K562 (cell line): ENCODE data around the gene CAPZA1. TPM values are rescaled to one million over a fixed set of nuclear protein-coding genes. Genes with fewer than 3 reads are reported as not detected.

Experiments
- ARID1B ChIP-seq: fragments of 450-650 bp; IDR thresholded peaks from 2 replicates; pipeline ENCODE4 v1.6.1; 2016; ENCODE audit warnings: antibody characterized with exemption, mild to moderate bottlenecking, inconsistent platforms
- CHCHD3 ChIP-seq: fragments of 250-450 bp; sonication (Bioruptor Pico); IDR thresholded peaks from 2 replicates; pipeline ENCODE4 v2.1.2; 2022; ENCODE audit warnings: mild to moderate bottlenecking
- CTBP1 ChIP-seq: fragments of 450-650 bp; IDR thresholded peaks from 2 replicates; pipeline ENCODE4 v1.6.1; 2016; ENCODE audit warnings: borderline replicate concordance
- DNMT1 ChIP-seq: fragments of 450-650 bp; IDR thresholded peaks from 2 replicates; pipeline ENCODE4 v1.6.1; 2016; ENCODE audit warnings: antibody characterized with exemption, mild to moderate bottlenecking
- EGR1 ChIP-seq: fragments of 450-650 bp; conservative IDR thresholded peaks from 2 replicates; pipeline ENCODE4 v1.6.1; 2017; ENCODE audit warnings: mild to moderate bottlenecking
- EP300 ChIP-seq: IDR thresholded peaks from 2 replicates; pipeline ENCODE4 v1.6.1; 2012; ENCODE audit warnings: low read length, improper control_type of control experiment
- ESRRA ChIP-seq: fragments of 450-650 bp; IDR thresholded peaks from 2 replicates; pipeline ENCODE4 v1.6.1; 2014; ENCODE audit warnings: low read depth, mild to moderate bottlenecking, moderate library complexity, borderline replicate concordance
- FOXJ3 ChIP-seq: sonication (generic); formaldehyde crosslinking; IDR thresholded peaks from 2 replicates; pipeline ENCODE4 v1.4.0; 2020; ENCODE audit warnings: mild to moderate bottlenecking, missing genetic modification reagents
- FOXK2 ChIP-seq, 2 experiments: fragments of 450-650 bp; IDR thresholded peaks in 1 of 2; conservative IDR thresholded peaks in 1 of 2; 2 replicates each; pipeline ENCODE4 v1.6.1; 2016; ENCODE audit warnings: low read depth in 2 of 2, mild to moderate bottlenecking in 1 of 2
- HDAC1 ChIP-seq, 2 experiments: fragments of 450-650 bp; IDR thresholded peaks; 2 replicates each; pipeline ENCODE4 v1.6.1; 2016 to 2017; ENCODE audit warnings: inconsistent platforms in 1 of 2, mild to moderate bottlenecking in 1 of 2, moderate library complexity in 1 of 2
- HDGF ChIP-seq: fragments of 450-650 bp; IDR thresholded peaks from 2 replicates; pipeline ENCODE4 v1.6.1; 2016
- ILK ChIP-seq: fragments of 450-650 bp; IDR thresholded peaks from 2 replicates; pipeline ENCODE4 v1.6.1; 2016; ENCODE audit warnings: missing genetic modification characterization, low read depth, mild to moderate bottlenecking, missing compliant biosample characterization, moderate library complexity, borderline replicate concordance
- KDM5B ChIP-seq: fragments of 200-600 bp; sonication (generic); IDR thresholded peaks from 2 replicates; pipeline ENCODE4 v1.6.1; 2012; ENCODE audit warnings: low read depth, mild to moderate bottlenecking, moderate library complexity, low read length, control low read depth, inconsistent platforms; ENCODE audit not compliant: insufficient replicate concordance
- NRF1 ChIP-seq, 2 experiments: fragments of 450-650 bp; IDR thresholded peaks in 1 of 2; conservative IDR thresholded peaks in 1 of 2; 2 replicates each; pipeline ENCODE4 v1.6.1; 2014; ENCODE audit warnings: mild to moderate bottlenecking in 2 of 2
- PML ChIP-seq: IDR thresholded peaks from 2 replicates; pipeline ENCODE4 v1.6.1; 2012; ENCODE audit warnings: low read length, inconsistent platforms
- RBM25 ChIP-seq: fragments of 200-400 bp; formaldehyde crosslinking; IDR thresholded peaks from 2 replicates; pipeline ENCODE4 v1.6.1; 2018; ENCODE audit warnings: low read length, low read depth, moderate library complexity; ENCODE audit not compliant: severe bottlenecking
- RBM39 ChIP-seq: fragments of 200-400 bp; formaldehyde crosslinking; optimal IDR thresholded peaks from 2 replicates; pipeline ENCODE3; 2018; ENCODE audit warnings: low read depth, low read length
- TFAP4 ChIP-seq: sonication (generic); formaldehyde crosslinking; IDR thresholded peaks from 2 replicates; pipeline ENCODE4 v1.8.0; 2022; ENCODE audit warnings: missing genetic modification reagents, mild to moderate bottlenecking, moderate library complexity, borderline replicate concordance
- TSHZ1 ChIP-seq: fragments of 250-450 bp; sonication (Bioruptor Pico); IDR thresholded peaks from 2 replicates; pipeline ENCODE4 v1.4.0; 2020; ENCODE audit warnings: mild to moderate bottlenecking, moderate library complexity
- ZFP36 ChIP-seq: fragments of 150-350 bp; IDR thresholded peaks from 2 replicates; pipeline ENCODE4 v1.6.1; 2018; ENCODE audit warnings: low read length, low read depth; ENCODE audit not compliant: partially characterized antibody
- ZNF766 ChIP-seq: fragments of 200-800 bp; sonication (Bioruptor generic); conservative IDR thresholded peaks from 2 replicates; pipeline ENCODE4 v1.6.1; 2016; ENCODE audit warnings: missing genetic modification characterization, missing compliant biosample characterization
- polyA plus RNA-seq, 8 experiments: library from polyadenylated mRNA; depleted of rRNA in 4 of 8; stranded (reverse) in 5 of 8; unstranded in 3 of 8; fragments of >200 nt; fragmentation: Nextera tagmentation in 2 of 8; fragmentation: Illumina TruSeq in 1 of 8; extraction: Ambion mirVana in 2 of 8; extraction: Trizol in 1 of 8; gene quantifications; 2 replicates each; pipeline versions ENCODE4 v1.2.1 to v1.2.3, GENCODE V29; 2011 to 2014; ENCODE audit warnings: inconsistent platforms in 1 of 8, missing spikeins in 1 of 8
- total RNA-seq, 7 experiments: library from RNA; depleted of rRNA in 6 of 7; stranded (reverse); fragments of >200 nt in 6 of 7; fragmentation: Illumina TruSeq in 2 of 7; extraction: Trizol in 2 of 7; gene quantifications; 2 replicates each; pipeline versions ENCODE4 v1.2.1 to v1.2.3, GENCODE V29; 2011 to 2021; ENCODE audit warnings: low replicate concordance in 1 of 7
- TF ChIP-seq, protein P1 (sequence below): fragments of 250-450 bp; sonication (Bioruptor Pico); IDR thresholded peaks from 2 replicates; pipeline ENCODE4 v1.8.0; 2021; ENCODE audit warnings: moderate library complexity, mild to moderate bottlenecking, inconsistent platforms
- TF ChIP-seq, protein P2 (sequence below): fragments of 250-450 bp; sonication (Bioruptor Pico); IDR thresholded peaks from 2 replicates; pipeline ENCODE4 v1.8.0; 2021; ENCODE audit warnings: borderline replicate concordance, mild to moderate bottlenecking, moderate library complexity; ENCODE audit not compliant: poor library complexity, severe bottlenecking

CAPZA1 gene
- total and polyA plus RNA-seq, 9 of the 15 experiments (the other 6 are each of a cell fraction or from before 2014, with no cell fraction given) = 237 to 1,020 (median 306) TPM

GRCh38 chr1:112704934-112705627, 85.4 kb downstream of the CAPZA1 start (continued):
- TF ChIP-seq TFAP4 (CRISPR knock-in tag) (peak; percentile 93), PML (peak; percentile 61; the same call in 1 of the 2 replicates), KDM5B (peak; percentile 82), TSHZ1 (CRISPR knock-in tag) (no peak), EGR1 (peak; percentile 77; the same call in 1 of the 2 replicates), FOXK2 (conservative IDR thresholded peaks at IDR 0.05 in 1 of 2, IDR thresholded peaks at IDR 0.05 in 1 of 2; ENCODE audit: low read depth in 2 of 2) (peak in 1 of 2 experiments; percentile 18; a peak in 3 of 4 replicates), CTBP1 (peak; percentile 97), NRF1 (conservative IDR thresholded peaks at IDR 0.05 in 1 of 2, IDR thresholded peaks at IDR 0.05 in 1 of 2) (peak; percentile 62 to 69; a peak in 3 of 4 replicates), ARID1B (peak; percentile 66), ILK (tag) (no peak), EP300 (peak; percentile 53; the same call in 1 of the 2 replicates), HDAC1 (IDR thresholded peaks at IDR 0.05) (peak in 1 of 2 experiments; percentile 87; a peak in 2 of 4 replicates), FOXJ3 (CRISPR knock-in tag) (no peak), HDGF (peak; percentile 68), ZFP36 (peak; percentile 2), CHCHD3 (CRISPR knock-in tag) (no peak), RBM25 (no peak), ZNF766 (CRISPR knock-in tag) (no peak; the same call in 1 of the 2 replicates), DNMT1 (peak; percentile 94; the same call in 1 of the 2 replicates), RBM39 (peak; percentile 21), ESRRA (peak; percentile 66; the same call in 1 of the 2 replicates)
- TF ChIP-seq, protein P1, sequence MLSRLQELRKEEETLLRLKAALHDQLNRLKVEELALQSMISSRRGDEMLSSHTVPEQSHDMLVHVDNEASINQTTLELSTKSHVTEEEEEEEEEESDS (CRISPR knock-in tag) = no peak
- TF ChIP-seq, protein P2, sequence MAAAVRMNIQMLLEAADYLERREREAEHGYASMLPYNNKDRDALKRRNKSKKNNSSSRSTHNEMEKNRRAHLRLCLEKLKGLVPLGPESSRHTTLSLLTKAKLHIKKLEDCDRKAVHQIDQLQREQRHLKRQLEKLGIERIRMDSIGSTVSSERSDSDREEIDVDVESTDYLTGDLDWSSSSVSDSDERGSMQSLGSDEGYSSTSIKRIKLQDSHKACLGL (CRISPR knock-in tag) = no peak
